SK-N-SH (cell line): ENCODE measurements around the gene POFUT2. TPM values are rescaled to one million over a fixed set of nuclear protein-coding genes. Genes with fewer than 3 reads are reported as not detected.
A peak's percentile ranks its signal among the peaks of the same experiment; 100 is the strongest.

Experiments used
- CTCF ChIA-PET: fragments of 300-600, 350-600 bp; formaldehyde crosslinking; extraction: SDS; loops from one replicate; lab custom pipeline; 2021; lab: Yijun Ruan, JAX
- POLR2A ChIA-PET: fragments of 350-600 bp; sonication (Branson Sonifier 250); formaldehyde crosslinking; extraction: SDS; loops from one replicate; lab custom pipeline; 2020; ENCODE audit warnings: antibody characterized with exemption, inconsistent platforms; lab: Yijun Ruan, JAX
- DNase-seq: peaks from one replicate; pipeline ENCODE4 v3.0.0; 2012
- H2AFZ ChIP-seq: fragments of 200-600 bp; sonication (generic); 2 replicates; pipeline ENCODE4 v1.8.1; 2016; ENCODE audit warnings: antibody characterized with exemption, mild to moderate bottlenecking, low read depth
- H3F3A ChIP-seq: fragments of 200-600 bp; sonication (generic); replicated peaks from 2 replicates; pipeline ENCODE3; 2016; ENCODE audit warnings: antibody characterized with exemption, mild to moderate bottlenecking; ENCODE audit not compliant: insufficient read depth
- H3K27ac ChIP-seq, 2 experiments: fragments of 200-500 bp in 1 of 2; fragments of 200-600 bp in 1 of 2; sonication (Bioruptor generic) in 1 of 2; sonication (generic), shearing (Covaris generic) in 1 of 2; 2 replicates each; pipeline versions ENCODE4 v1.5.1 to v1.6.1; 2014 to 2016; ENCODE audit warnings: low read depth in 2 of 2, inconsistent platforms in 1 of 2, low read length in 1 of 2, mild to moderate bottlenecking in 1 of 2, mixed read lengths in 1 of 2
- H3K27me3 ChIP-seq: fragments of 200-600 bp; sonication (generic), shearing (Covaris generic); 2 replicates; pipeline ENCODE4 v1.6.1; 2016; ENCODE audit warnings: mixed run types; ENCODE audit not compliant: insufficient read depth
- H3K36me3 ChIP-seq, 2 experiments: fragments of 200-500 bp in 1 of 2; fragments of 200-600 bp in 1 of 2; sonication (Bioruptor generic) in 1 of 2; sonication (generic) in 1 of 2; replicated peaks in 1 of 2; 2 replicates each; pipeline versions ENCODE3 to v1.5.1; 2014 to 2016; ENCODE audit warnings: low read length in 1 of 2, mild to moderate bottlenecking in 1 of 2; ENCODE audit not compliant: insufficient read depth in 2 of 2, control insufficient read depth in 1 of 2
- H3K4me1 ChIP-seq, 2 experiments: fragments of 200-500 bp in 1 of 2; fragments of 200-600 bp in 1 of 2; sonication (Bioruptor generic) in 1 of 2; sonication (generic), shearing (Covaris generic) in 1 of 2; 2 replicates each; pipeline versions ENCODE4 v1.5.1 to v1.6.1; 2014 to 2016; ENCODE audit warnings: low read depth in 1 of 2, low read length in 1 of 2, mixed run types in 1 of 2; ENCODE audit not compliant: insufficient read depth in 2 of 2, control insufficient read depth in 1 of 2
- H3K4me2 ChIP-seq: fragments of 200-600 bp; sonication (generic), shearing (Covaris generic); 2 replicates; pipeline ENCODE4 v1.6.1; 2017; ENCODE audit warnings: mixed run types
- H3K4me3 ChIP-seq, 2 experiments: fragments of 200-500 bp in 1 of 2; fragments of 200-600 bp in 1 of 2; sonication (Bioruptor generic) in 1 of 2; sonication (generic), shearing (Covaris generic) in 1 of 2; 2 replicates each; pipeline versions ENCODE4 v1.5.1 to v1.8.1; 2014 to 2016; ENCODE audit warnings: low read depth in 2 of 2, inconsistent platforms in 1 of 2, low read length in 1 of 2, mild to moderate bottlenecking in 1 of 2, mixed read lengths in 1 of 2, moderate library complexity in 1 of 2
- H3K79me2 ChIP-seq: fragments of 200-600 bp; sonication (generic); 2 replicates; pipeline ENCODE4 v1.8.1; 2017; ENCODE audit warnings: mild to moderate bottlenecking; ENCODE audit not compliant: insufficient read depth
- H3K9ac ChIP-seq: fragments of 200-600 bp; sonication (generic); 2 replicates; pipeline ENCODE4 v1.6.1; 2017; ENCODE audit warnings: mixed run types
- H3K9me2 ChIP-seq: fragments of 200-600 bp; sonication (generic); 2 replicates; pipeline ENCODE4 v1.6.1; 2017; ENCODE audit warnings: mixed run types
- H3K9me3 ChIP-seq: fragments of 200-600 bp; sonication (generic); 2 replicates; pipeline ENCODE4 v1.6.1; 2017; ENCODE audit warnings: mixed run types, mild to moderate bottlenecking, moderate library complexity
- H4K20me1 ChIP-seq: fragments of 200-600 bp; sonication (generic); 2 replicates; pipeline ENCODE4 v1.6.1; 2017; ENCODE audit warnings: mild to moderate bottlenecking, mixed run types; ENCODE audit not compliant: insufficient read depth
- CHD2 ChIP-seq: fragments of 150-350 bp; IDR thresholded peaks from 2 replicates; pipeline ENCODE4 v1.6.1; 2018; ENCODE audit warnings: low read length; ENCODE audit not compliant: partially characterized antibody
- ELF1 ChIP-seq: IDR thresholded peaks from 2 replicates; pipeline ENCODE4 v1.4.0; 2012
- EP300 ChIP-seq, 2 experiments: IDR thresholded peaks; 2 replicates each; pipeline versions ENCODE4 v1.4.0 to v1.6.1; 2012; ENCODE audit warnings: borderline replicate concordance in 1 of 2, low read depth in 1 of 2, low read length in 1 of 2
- FOXM1 ChIP-seq: IDR thresholded peaks from 2 replicates; pipeline ENCODE4 v1.4.0; 2012; ENCODE audit warnings: low read depth, mild to moderate bottlenecking
- MXI1 ChIP-seq: IDR thresholded peaks from 2 replicates; pipeline ENCODE4 v1.6.1; 2012; ENCODE audit warnings: mild to moderate bottlenecking, low read depth, low read length, improper control_type of control experiment
- NRF1 ChIP-seq: IDR thresholded peaks from 2 replicates; pipeline ENCODE4 v1.6.1; 2012; ENCODE audit warnings: low read depth, mild to moderate bottlenecking, low read length
- POLR2AphosphoS5 ChIP-seq: IDR thresholded peaks from 2 replicates; pipeline ENCODE4 v1.6.1; 2012; ENCODE audit warnings: low read depth, low read length
- RAD21 ChIP-seq: IDR thresholded peaks from 2 replicates; pipeline ENCODE4 v1.6.1; 2012; ENCODE audit warnings: mild to moderate bottlenecking, low read length
- RFX5 ChIP-seq: IDR thresholded peaks from 2 replicates; pipeline ENCODE4 v1.6.1; 2012; ENCODE audit warnings: mild to moderate bottlenecking, improper control_type of control experiment, low read length
- SMC3 ChIP-seq: IDR thresholded peaks from 2 replicates; pipeline ENCODE4 v1.6.1; 2012; ENCODE audit warnings: low read depth, low read length, improper control_type of control experiment
- TAF1 ChIP-seq: IDR thresholded peaks from 2 replicates; pipeline ENCODE4 v1.6.1; 2012; ENCODE audit warnings: low read depth, mild to moderate bottlenecking, low read length, moderate library complexity, borderline replicate concordance
- TCF12 ChIP-seq: IDR thresholded peaks from 2 replicates; pipeline ENCODE4 v1.4.0; 2012
- TEAD4 ChIP-seq: IDR thresholded peaks from 2 replicates; pipeline ENCODE4 v1.4.0; 2012; ENCODE audit warnings: mild to moderate bottlenecking, borderline replicate concordance; ENCODE audit not compliant: insufficient read depth
- YY1 ChIP-seq: IDR thresholded peaks from 2 replicates; pipeline ENCODE4 v1.4.0; 2012; ENCODE audit warnings: low read depth, mild to moderate bottlenecking
- WGBS: methylation state at CpG from one replicate; pipeline ENCODE4 v1.1.6; 2017; ENCODE audit warnings: low lambda C conversion rate; 5-methylcytosine and 5-hydroxymethylcytosine counted together
- polyA plus RNA-seq, 3 experiments: library from polyadenylated mRNA; depleted of rRNA; stranded (reverse); fragments of >200 nt; gene quantifications; 2 replicates each; pipeline ENCODE4 v1.2.3, GENCODE V29; 2012
- TF ChIP-seq, protein P1 (sequence below): fragments of 150-350 bp; IDR thresholded peaks from 2 replicates; pipeline ENCODE4 v1.6.1; 2017; ENCODE audit warnings: antibody characterized with exemption, low read length, low read depth, borderline replicate concordance
- TF ChIP-seq, protein P2 (sequence below): fragments of 200-600 bp; sonication (generic); IDR thresholded peaks from 2 replicates; pipeline ENCODE4 v1.6.1; 2017; ENCODE audit warnings: antibody characterized with exemption, mild to moderate bottlenecking, moderate library complexity

POFUT2 gene
- polyA plus RNA-seq, 1 of the 3 experiments (the other 2 are of a cell fraction): 53.3 TPM

DNA sequence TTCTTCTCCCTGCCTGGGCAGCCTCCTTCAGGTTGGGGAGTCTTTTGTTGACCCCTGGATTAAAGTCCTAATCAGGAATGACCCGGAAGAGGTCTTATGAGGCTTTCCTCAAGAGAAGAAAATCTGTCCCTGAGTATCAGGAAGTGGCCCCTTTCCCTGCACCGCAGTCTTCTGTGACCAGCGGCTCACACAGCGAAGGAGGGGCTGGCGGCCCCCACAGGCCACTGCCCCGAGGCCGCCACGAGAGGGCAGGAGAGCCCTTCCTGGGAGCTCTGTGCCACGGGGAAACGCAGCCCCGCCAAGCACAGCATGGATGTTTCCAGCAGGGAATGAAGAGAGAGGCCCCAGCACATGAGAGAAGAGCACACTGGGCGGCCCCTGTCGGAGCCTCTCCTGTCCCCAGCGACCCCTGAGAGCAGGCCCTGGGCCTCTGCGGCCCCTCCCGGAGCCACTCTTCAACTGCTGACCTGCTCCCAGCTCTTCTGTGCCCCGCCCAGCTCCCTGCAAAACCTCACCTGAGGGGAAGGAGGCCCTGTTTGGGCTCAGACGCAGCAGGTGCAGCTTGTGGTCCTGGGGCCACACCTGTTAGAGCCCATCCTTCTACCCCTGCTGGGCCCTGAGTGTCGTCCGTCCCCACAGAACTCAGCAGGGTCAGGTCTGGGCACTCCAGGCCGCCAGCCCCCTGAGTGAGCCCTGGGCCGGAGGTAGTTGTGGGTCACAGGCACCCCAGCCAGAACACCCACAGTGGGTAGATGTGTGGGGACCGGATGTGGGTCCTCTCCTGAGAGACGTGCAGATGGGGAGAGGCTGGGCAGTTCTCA, 4.9 kb upstream of the POFUT2 start:
- Histone ChIP-seq H3K4me1 (peaks cover 9 to 49% of the 10 kb centered on the region in 2 experiments; a peak in 1 of 4 replicates), H2AFZ (no peak overlapping the region), H3K4me2 (no peak overlapping the region), H3K27ac (peak overlapping the region; percentile 28 to 90; a peak in 2 of 4 replicates), H3K9ac (no peak overlapping the region; the same call in 1 of the 2 replicates), H3K9me3 (peaks cover 3% of the 10 kb centered on the region; the same call in 1 of the 2 replicates), H3K4me3 (peak overlapping the region in 1 of 2 experiments; percentile 36; a peak in 1 of 4 replicates), H3K9me2 (no peaks in the 10 kb centered on the region), H3K27me3 (no peaks in the 10 kb centered on the region), H3F3A (peaks cover 18% of the 10 kb centered on the region), H3K36me3 (peaks cover 0 to 12% of the 10 kb centered on the region in 2 experiments), H3K79me2 (peaks cover 27% of the 10 kb centered on the region), H4K20me1 (no peaks in the 10 kb centered on the region; the same call in 1 of the 2 replicates)
- WGBS: 45% methylated on average over 5 of the region's 24 CpGs
- CTCF ChIA-PET: interaction anchor here (0.6 to 15.7 kb wide), 38 partner anchors 12 to 343 kb away, joined by 3 to 271 read pairs (median 4); no protein-coding TSS in a partner anchor
- POLR2A ChIA-PET: interaction anchor here (0.8 to 1.6 kb wide), 3 partner anchors 149 to 154 kb away, joined by 3 to 4 read pairs (median 3); no protein-coding TSS in a partner anchor
- TF ChIP-seq NRF1 (peak; percentile 23; the same call in 1 of the 2 replicates), MXI1 (peak; percentile 46; the same call in 1 of the 2 replicates), CHD2 (peak; percentile 27), ELF1 (peak; percentile 55; the same call in 1 of the 2 replicates), SMC3 (peak; percentile 99), TAF1 (no peak), POLR2AphosphoS5 (peak; percentile 73; the same call in 1 of the 2 replicates), RAD21 (peak; percentile 99), RFX5 (no peak), YY1 (no peak), TCF12 (no peak), EP300 (IDR thresholded peaks at IDR 0.05; ENCODE audit: borderline replicate concordance in 1 of 2, low read depth in 1 of 2, low read length in 1 of 2) (no peak), FOXM1 (peak; percentile 29; the same call in 1 of the 2 replicates), TEAD4 (0 out of 2 replicates have a peak, but pooled peaks have one; percentile 9)
- TF ChIP-seq, protein P1, sequence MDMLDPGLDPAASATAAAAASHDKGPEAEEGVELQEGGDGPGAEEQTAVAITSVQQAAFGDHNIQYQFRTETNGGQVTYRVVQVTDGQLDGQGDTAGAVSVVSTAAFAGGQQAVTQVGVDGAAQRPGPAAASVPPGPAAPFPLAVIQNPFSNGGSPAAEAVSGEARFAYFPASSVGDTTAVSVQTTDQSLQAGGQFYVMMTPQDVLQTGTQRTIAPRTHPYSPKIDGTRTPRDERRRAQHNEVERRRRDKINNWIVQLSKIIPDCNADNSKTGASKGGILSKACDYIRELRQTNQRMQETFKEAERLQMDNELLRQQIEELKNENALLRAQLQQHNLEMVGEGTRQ: no peak
- TF ChIP-seq, protein P2, sequence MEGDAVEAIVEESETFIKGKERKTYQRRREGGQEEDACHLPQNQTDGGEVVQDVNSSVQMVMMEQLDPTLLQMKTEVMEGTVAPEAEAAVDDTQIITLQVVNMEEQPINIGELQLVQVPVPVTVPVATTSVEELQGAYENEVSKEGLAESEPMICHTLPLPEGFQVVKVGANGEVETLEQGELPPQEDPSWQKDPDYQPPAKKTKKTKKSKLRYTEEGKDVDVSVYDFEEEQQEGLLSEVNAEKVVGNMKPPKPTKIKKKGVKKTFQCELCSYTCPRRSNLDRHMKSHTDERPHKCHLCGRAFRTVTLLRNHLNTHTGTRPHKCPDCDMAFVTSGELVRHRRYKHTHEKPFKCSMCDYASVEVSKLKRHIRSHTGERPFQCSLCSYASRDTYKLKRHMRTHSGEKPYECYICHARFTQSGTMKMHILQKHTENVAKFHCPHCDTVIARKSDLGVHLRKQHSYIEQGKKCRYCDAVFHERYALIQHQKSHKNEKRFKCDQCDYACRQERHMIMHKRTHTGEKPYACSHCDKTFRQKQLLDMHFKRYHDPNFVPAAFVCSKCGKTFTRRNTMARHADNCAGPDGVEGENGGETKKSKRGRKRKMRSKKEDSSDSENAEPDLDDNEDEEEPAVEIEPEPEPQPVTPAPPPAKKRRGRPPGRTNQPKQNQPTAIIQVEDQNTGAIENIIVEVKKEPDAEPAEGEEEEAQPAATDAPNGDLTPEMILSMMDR: peak; percentile 93
- DNase-seq: peak; percentile 96
